Neuronal stem cell (in vitro differentiated cells): ENCODE data around the gene SGK1.
"Not testable (repeated sequence)": the region's sequence is repeated elsewhere in the genome, so short reads cannot be mapped to it uniquely, and the experiment has no call there.

Experiments
- DNase-seq: peaks from one replicate; pipeline ENCODE4 v3.0.0-alpha.2; 2013; ENCODE audit warnings: low spot score
- H2AFZ ChIP-seq: one replicate; pipeline ENCODE4 v1.6.1; 2013; ENCODE audit warnings: mild to moderate bottlenecking, low read length, inconsistent platforms
- H2AK5ac ChIP-seq: 2 replicates; pipeline ENCODE4 v1.6.1; 2013; ENCODE audit warnings: low read depth, mild to moderate bottlenecking, inconsistent platforms, low read length, moderate library complexity, mixed read lengths
- H2BK120ac ChIP-seq: 2 replicates; pipeline ENCODE4 v1.6.1; 2013; ENCODE audit warnings: low read depth, mild to moderate bottlenecking, inconsistent platforms, low read length, moderate library complexity, mixed read lengths
- H2BK12ac ChIP-seq: one replicate; pipeline ENCODE4 v1.6.1; 2013; ENCODE audit warnings: low read length, inconsistent platforms
- H2BK15ac ChIP-seq: 2 replicates; pipeline ENCODE4 v1.6.1; 2013; ENCODE audit warnings: mild to moderate bottlenecking, low read length, inconsistent platforms, mixed read lengths
- H2BK5ac ChIP-seq: one replicate; pipeline ENCODE4 v1.6.1; 2013; ENCODE audit warnings: inconsistent platforms, mild to moderate bottlenecking, low read length, moderate library complexity
- H3K14ac ChIP-seq: one replicate; pipeline ENCODE4 v1.6.1; 2013; ENCODE audit warnings: low read length, inconsistent platforms
- H3K18ac ChIP-seq: 2 replicates; pipeline ENCODE4 v1.6.1; 2013; ENCODE audit warnings: low read length, inconsistent platforms
- H3K23ac ChIP-seq: 2 replicates; pipeline ENCODE4 v1.6.1; 2013; ENCODE audit warnings: low read depth, mild to moderate bottlenecking, mixed read lengths, low read length, inconsistent platforms; ENCODE audit not compliant: poor library complexity
- H3K27ac ChIP-seq: replicated peaks from 3 replicates; pipeline ENCODE4 v1.5.1; 2013; ENCODE audit warnings: low read length, inconsistent platforms
- H3K27me3 ChIP-seq, 3 experiments: 2 replicates each; pipeline ENCODE4 v1.6.1; 2013; ENCODE audit warnings: low read length in 3 of 3, mild to moderate bottlenecking in 2 of 3, inconsistent platforms in 1 of 3, low read depth in 1 of 3, mixed read lengths in 1 of 3, moderate library complexity in 1 of 3; ENCODE audit not compliant: control insufficient read depth in 3 of 3, insufficient read depth in 3 of 3
- H3K36me3 ChIP-seq, 2 donors: replicated peaks in 1 of 2; 2 replicates each; pipeline ENCODE4 v1.6.1; 2013; ENCODE audit warnings: low read length in 2 of 2; ENCODE audit not compliant: control insufficient read depth in 2 of 2, insufficient read depth in 2 of 2
- H3K4ac ChIP-seq: 2 replicates; pipeline ENCODE4 v1.6.1; 2013; ENCODE audit warnings: inconsistent platforms, mild to moderate bottlenecking, low read length, moderate library complexity
- H3K4me1 ChIP-seq, 2 donors: 1 replicate in 1 of 2; 2 replicates in 1 of 2; pipeline ENCODE4 v1.6.1; 2013; ENCODE audit warnings: low read length in 2 of 2, low read depth in 1 of 2; ENCODE audit not compliant: control insufficient read depth in 2 of 2, insufficient read depth in 1 of 2
- H3K4me2 ChIP-seq: one replicate; pipeline ENCODE4 v1.6.1; 2013; ENCODE audit warnings: mild to moderate bottlenecking, low read length, inconsistent platforms; ENCODE audit not compliant: insufficient read depth, poor library complexity, severe bottlenecking
- H3K4me3 ChIP-seq, 2 donors: 2 replicates each; pipeline ENCODE4 v1.5.1; 2013; ENCODE audit warnings: low read length in 2 of 2, mild to moderate bottlenecking in 2 of 2, inconsistent platforms in 1 of 2, moderate library complexity in 1 of 2
- H3K79me1 ChIP-seq: one replicate; pipeline ENCODE4 v1.6.1; 2013; ENCODE audit warnings: low read depth, mild to moderate bottlenecking, inconsistent platforms, low read length, moderate library complexity
- H3K9ac ChIP-seq: one replicate; pipeline ENCODE4 v1.6.1; 2013; ENCODE audit warnings: mild to moderate bottlenecking, low read depth, low read length, inconsistent platforms; ENCODE audit not compliant: poor library complexity
- H3K9me3 ChIP-seq, 2 donors: replicated peaks in 1 of 2; 2 replicates each; pipeline versions ENCODE3 to v1.6.1; 2013; ENCODE audit warnings: low read length in 2 of 2, mild to moderate bottlenecking in 2 of 2, inconsistent platforms in 1 of 2, low read depth in 1 of 2, mixed read lengths in 1 of 2, moderate library complexity in 1 of 2; ENCODE audit not compliant: control insufficient read depth in 2 of 2, insufficient read depth in 1 of 2
- H4K8ac ChIP-seq: one replicate; pipeline ENCODE4 v1.6.1; 2013; ENCODE audit warnings: low read depth, mild to moderate bottlenecking, inconsistent platforms, low read length, moderate library complexity
- H4K91ac ChIP-seq: one replicate; pipeline ENCODE4 v1.6.1; 2013; ENCODE audit warnings: low read length, low read depth, mild to moderate bottlenecking, inconsistent platforms; ENCODE audit not compliant: poor library complexity
- WGBS, 2 donors: extraction: QIAGEN DNeasy Blood & Tissue Kit; methylation state at CpG; one replicate each; pipeline ENCODE4 v1.1.7; 2013; ENCODE audit warnings: missing lambda C conversion rate in 2 of 2, mixed read lengths in 1 of 2; ENCODE audit not compliant: insufficient read length in 2 of 2, insufficient replicate concordance in 1 of 2; ENCODE audit errors: extremely low coverage in 2 of 2; 5-methylcytosine and 5-hydroxymethylcytosine counted together

Gene SGK1

GRCh38 chr6:134328138-134328537, 10.2 kb upstream of the SGK1 start:
- Histone ChIP-seq H3K9me3 (no peaks in the 10 kb centered on the region), H3K23ac (no peak overlapping the region), H2BK120ac (no peak overlapping the region), H2AK5ac (no peak overlapping the region), H3K4ac (no peak overlapping the region), H3K9ac (no peak overlapping the region), H3K27ac (no peak overlapping the region), H4K8ac (no peak overlapping the region), H3K79me1 (no peaks in the 10 kb centered on the region), H2BK15ac (no peak overlapping the region), H2BK12ac (no peak overlapping the region), H2AFZ (no peak overlapping the region), H3K36me3 (no peaks in the 10 kb centered on the region), H3K4me1 (no peaks in the 10 kb centered on the region), H3K4me3 (no peak overlapping the region), H3K18ac (no peak overlapping the region), H3K27me3 (no peaks in the 10 kb centered on the region), H2BK5ac (no peak overlapping the region), H3K14ac (no peak overlapping the region), H4K91ac (no peak overlapping the region), H3K4me2 (no peak overlapping the region)
- no CpG with 5 or more reads among the region's 2 CpGs for WGBS, 2 donors
- DNase-seq, result no peak

GRCh38 chr6:134326192-134326591, 8.3 kb upstream of the SGK1 start:
- not testable (repeated sequence) for H3K27ac ChIP-seq, H3K9me3 ChIP-seq, H4K91ac ChIP-seq, H3K14ac ChIP-seq, H2AFZ ChIP-seq, H3K23ac ChIP-seq, H3K4ac ChIP-seq, H2AK5ac ChIP-seq, H3K36me3 ChIP-seq, DNase-seq, H2BK120ac ChIP-seq, H3K18ac ChIP-seq, H3K27me3 ChIP-seq, H3K4me1 ChIP-seq, H2BK15ac ChIP-seq, H4K8ac ChIP-seq, H3K9ac ChIP-seq, H2BK5ac ChIP-seq, H3K4me3 ChIP-seq, H3K79me1 ChIP-seq, H2BK12ac ChIP-seq, H3K4me2 ChIP-seq
- no CpG with 5 or more reads among the region's 4 CpGs for WGBS, 2 donors

GRCh38 chr6:134324766-134325165, 6.9 kb upstream of the SGK1 start:
- Histone ChIP-seq H4K91ac (no peak overlapping the region), H3K79me1 (no peaks in the 10 kb centered on the region), H3K4me2 (no peak overlapping the region), H3K4me1 (no peaks in the 10 kb centered on the region), H2BK15ac (no peak overlapping the region), H2BK120ac (no peak overlapping the region), H3K27me3 (peaks cover 0 to 3% (median 0%) of the 10 kb centered on the region in 3 experiments), H3K36me3 (no peaks in the 10 kb centered on the region), H3K14ac (no peak overlapping the region), H2BK5ac (no peak overlapping the region), H3K23ac (no peak overlapping the region), H3K4me3 (no peak overlapping the region), H2BK12ac (no peak overlapping the region), H3K9me3 (no peaks in the 10 kb centered on the region), H4K8ac (no peak overlapping the region), H3K9ac (no peak overlapping the region), H2AFZ (no peak overlapping the region), H2AK5ac (no peak overlapping the region), H3K18ac (no peak overlapping the region), H3K27ac (no peak overlapping the region), H3K4ac (no peak overlapping the region)
- no peak for DNase-seq
- no CpG with 5 or more reads among the region's 4 CpGs for WGBS, 2 donors

GRCh38 chr6:134324141-134324540, 6.2 kb upstream of the SGK1 start:
- H3K4me2 ChIP-seq, result no peak overlapping the region
- no peak overlapping the region for H4K91ac ChIP-seq
- no peak overlapping the region for H2BK15ac ChIP-seq
- no peak overlapping the region for H3K4me3 ChIP-seq
- H3K36me3 ChIP-seq, result no peaks in the 10 kb centered on the region
- no peak overlapping the region for H3K23ac ChIP-seq
- H2BK12ac ChIP-seq, result no peak overlapping the region
- no peak overlapping the region for H3K14ac ChIP-seq
- no peak overlapping the region for H3K18ac ChIP-seq
- no peaks in the 10 kb centered on the region for H3K79me1 ChIP-seq
- H2BK5ac ChIP-seq, result no peak overlapping the region
- no peaks in the 10 kb centered on the region for H3K9me3 ChIP-seq
- no peak overlapping the region for H2AK5ac ChIP-seq
- no peak overlapping the region for H2BK120ac ChIP-seq
- no peak overlapping the region for H3K27ac ChIP-seq
- no CpG with 5 or more reads among the region's 5 CpGs for WGBS, 2 donors
- H4K8ac ChIP-seq, result no peak overlapping the region
- peaks cover 0 to 9% (median 0%) of the 10 kb centered on the region in 3 experiments for H3K27me3 ChIP-seq
- no peaks in the 10 kb centered on the region for H3K4me1 ChIP-seq
- DNase-seq, result no peak
- H3K4ac ChIP-seq, result no peak overlapping the region
- H2AFZ ChIP-seq, result no peak overlapping the region
- H3K9ac ChIP-seq, result no peak overlapping the region
